ENCODE measurements around the gene ACE2. TPM values are rescaled to one million over a fixed set of nuclear protein-coding genes. Genes with fewer than 3 reads are reported as not detected.
A peak's percentile ranks its signal among the peaks of the same experiment; 100 is the strongest.
"Not testable (repeated sequence)": the region's sequence is repeated elsewhere in the genome, so short reads cannot be mapped to it uniquely, and the experiment has no call there.

Gene ACE2
- total RNA-seq (2014; rRNA removed; shearing (Covaris generic)), result 0.12 and 0.55 TPM in 2 replicates
- polyA plus RNA-seq (2014; cell fraction: nucleus; rRNA removed), result not detected in 2 replicates

DNA sequence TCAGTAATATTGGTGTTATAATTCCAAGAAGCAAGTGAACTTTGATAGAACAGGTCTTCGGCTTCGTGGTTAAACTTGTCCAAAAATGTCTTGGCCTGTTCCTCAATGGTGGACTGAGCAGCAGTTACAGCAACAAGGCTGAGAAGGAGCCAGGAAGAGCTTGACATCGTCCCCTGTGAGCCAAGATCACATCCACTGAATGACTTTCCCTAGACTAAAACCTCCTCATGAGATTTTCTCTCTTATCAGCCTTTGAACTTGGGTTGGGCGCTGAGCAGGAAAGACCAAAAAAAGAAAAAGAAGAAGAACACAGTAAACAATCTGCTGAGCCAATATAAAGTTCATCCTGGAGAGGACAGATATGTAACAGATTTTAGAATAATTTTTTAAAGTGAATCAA, at the start of gene ACE2:
TSS of gene ACE2 (minus strand) at position 216 of the 400 bp plus-strand sequence. CDS start at position 167, 49 bp downstream.
- DNase-seq (ENCODE audit: extremely low read depth, low read depth), result no peak

DNA sequence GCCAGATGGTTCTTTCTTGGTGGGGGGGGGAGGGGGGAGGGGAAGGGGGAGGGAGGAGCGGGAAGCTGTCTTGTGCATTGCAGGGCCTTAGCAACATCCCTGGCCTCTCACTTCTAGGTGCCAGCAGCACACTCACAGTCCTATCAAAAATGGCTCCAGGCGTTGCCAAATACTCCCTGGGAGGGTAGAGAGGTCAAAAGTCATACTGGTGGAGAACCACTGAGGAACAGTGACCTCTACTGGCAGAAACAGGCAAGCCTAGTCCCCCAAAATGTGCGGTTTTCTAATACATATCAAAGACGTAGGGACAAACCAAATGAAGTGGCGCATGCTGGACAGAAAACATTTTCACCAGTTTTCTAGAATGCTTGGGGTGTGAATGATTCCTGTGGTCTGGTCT, 46.8 kb upstream of the ACE2 start:
- DNase-seq (ENCODE audit: extremely low read depth, low read depth), result not testable (repeated sequence)

DNA sequence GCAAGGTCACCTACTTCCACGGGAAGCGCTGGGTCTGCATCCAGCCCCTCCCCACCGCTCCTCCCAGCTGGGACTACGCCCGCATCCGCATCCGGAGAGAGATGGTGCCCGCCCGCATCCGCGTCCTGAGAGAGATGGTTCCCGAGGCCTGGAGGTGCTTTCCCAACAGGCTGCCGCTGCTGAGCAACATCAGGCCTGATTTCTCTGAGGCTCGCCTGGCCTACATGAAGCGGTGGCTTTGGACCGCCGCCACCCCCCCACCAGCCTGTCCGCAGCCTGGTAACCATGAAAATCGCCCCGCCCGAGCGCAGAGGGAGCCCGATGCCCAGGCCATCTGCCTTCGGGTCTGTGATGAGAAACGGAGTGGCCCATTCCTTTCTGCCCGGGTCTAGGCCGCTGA, 45.8 kb upstream of the ACE2 start:
- no peak for DNase-seq (ENCODE audit: extremely low read depth, low read depth)

DNA sequence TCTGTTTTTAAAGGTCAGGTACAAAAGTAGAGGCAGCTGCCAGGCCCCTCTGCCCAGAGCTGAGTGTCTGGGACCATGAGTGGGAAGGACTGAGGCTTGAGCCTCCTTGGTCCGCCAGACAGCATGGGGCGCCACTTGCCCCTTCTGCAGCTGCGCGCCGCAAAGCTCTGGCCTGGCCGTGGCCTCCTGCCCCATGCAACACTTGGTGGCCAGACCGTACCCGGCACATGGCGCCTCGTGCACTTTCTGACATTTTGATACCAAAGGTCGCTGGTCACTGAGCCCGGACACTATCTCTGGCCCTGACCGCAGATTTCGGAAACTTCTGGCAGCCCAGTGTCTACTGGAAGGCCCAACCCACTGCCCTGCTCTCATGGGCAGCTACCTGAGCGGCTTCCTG, 45.3 kb upstream of the ACE2 start:
- no peak for DNase-seq (ENCODE audit: extremely low read depth, low read depth)

GRCh38 chrX:15645266-15645665, 44.5 kb upstream of the ACE2 start:
- DNase-seq (ENCODE audit: extremely low read depth, low read depth), result no peak

DNA sequence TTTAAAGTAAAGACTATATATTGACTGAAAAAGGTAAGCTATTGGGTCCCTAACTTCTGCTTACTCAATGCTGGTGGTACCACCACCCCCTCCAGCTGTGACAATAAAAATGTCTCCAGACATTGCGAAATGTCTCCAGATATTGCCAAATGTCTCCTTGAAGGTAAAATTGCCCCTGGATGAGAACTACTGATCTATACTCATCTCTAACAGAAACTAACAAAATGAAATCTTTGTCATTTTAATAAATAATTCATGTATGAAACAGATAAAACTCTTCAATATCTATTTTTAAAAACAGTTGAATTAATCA, 43.8 kb upstream of the ACE2 start:
- no peak for DNase-seq (ENCODE audit: extremely low read depth, low read depth)

GRCh38 chrX:15643786-15644559, 43.2 kb upstream of the ACE2 start:
- DNase-seq (ENCODE audit: extremely low read depth, low read depth), result no peak

DNA sequence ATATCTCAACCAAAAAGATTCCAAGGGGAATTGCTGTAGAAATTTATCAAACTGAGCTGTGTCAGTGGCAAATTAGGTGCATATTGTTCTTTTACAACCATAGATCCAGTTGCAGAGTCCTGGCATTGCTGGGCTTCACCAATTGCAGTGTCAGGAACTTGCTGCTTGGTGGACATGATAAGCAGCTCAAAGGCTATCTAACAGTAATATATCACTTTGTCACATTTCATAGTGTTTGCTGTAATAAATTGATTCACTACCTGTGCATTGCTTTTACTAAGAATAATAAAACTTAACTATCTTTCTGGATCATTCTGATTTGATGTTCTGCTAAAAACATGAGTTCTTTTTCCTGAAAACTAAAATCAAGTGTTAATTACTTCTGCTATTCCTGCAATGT, 30.9 kb upstream of the ACE2 start:
- DNase-seq (ENCODE audit: extremely low read depth, low read depth), result no peak

GRCh38 chrX:15623054-15623453, 22.3 kb upstream of the ACE2 start:
- no peak for DNase-seq (ENCODE audit: extremely low read depth, low read depth)

- DNase-seq (ENCODE audit: extremely low read depth, low read depth), result peak; percentile 4
Observed at GRCh38 chrX:15619053-15619755, 18.4 kb upstream of the ACE2 start.

GRCh38 chrX:15617111-15617510, 16.4 kb upstream of the ACE2 start:
- DNase-seq (ENCODE audit: extremely low read depth, low read depth), result no peak

DNA sequence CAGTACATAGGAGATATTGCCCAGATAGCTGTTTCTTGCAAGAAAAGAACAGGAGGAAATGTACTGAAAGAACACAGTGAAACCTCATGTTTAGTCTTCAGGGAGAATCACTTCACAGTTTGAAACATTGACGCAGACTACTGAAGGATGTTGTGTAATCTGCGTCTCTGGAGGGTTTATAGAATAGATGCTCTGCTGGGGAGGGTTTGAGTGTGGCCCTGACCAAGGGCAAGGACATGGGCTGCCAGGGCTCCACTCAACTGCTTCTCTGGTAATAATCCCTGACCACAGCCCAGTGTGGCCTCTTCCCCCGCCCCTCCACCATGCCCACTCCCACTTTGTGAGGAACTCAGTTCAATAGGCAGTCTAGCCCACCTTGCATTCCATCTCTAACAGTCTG, 15.8 kb upstream of the ACE2 start:
- no peak for DNase-seq (ENCODE audit: extremely low read depth, low read depth)

DNA sequence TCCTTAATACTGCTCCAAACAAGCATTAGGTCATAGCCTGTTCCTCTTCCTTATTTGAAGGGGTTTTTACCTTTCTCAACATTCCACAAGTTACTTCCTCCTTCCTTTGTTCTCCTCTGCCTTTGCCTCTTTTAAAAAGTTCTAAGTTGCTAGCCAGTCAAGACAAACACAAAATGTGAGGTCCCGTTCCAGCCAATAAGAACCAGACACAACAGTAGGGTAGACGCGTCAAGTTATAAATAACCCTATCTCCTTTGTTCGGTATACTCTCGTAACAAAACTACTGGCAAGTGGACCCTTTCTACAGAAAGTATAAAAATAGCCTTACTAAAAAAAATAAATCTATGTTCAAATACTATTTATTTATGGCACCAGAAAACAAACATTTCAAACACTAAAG, 6.3 kb upstream of the ACE2 start:
- no peak for DNase-seq (ENCODE audit: extremely low read depth, low read depth)

DNA sequence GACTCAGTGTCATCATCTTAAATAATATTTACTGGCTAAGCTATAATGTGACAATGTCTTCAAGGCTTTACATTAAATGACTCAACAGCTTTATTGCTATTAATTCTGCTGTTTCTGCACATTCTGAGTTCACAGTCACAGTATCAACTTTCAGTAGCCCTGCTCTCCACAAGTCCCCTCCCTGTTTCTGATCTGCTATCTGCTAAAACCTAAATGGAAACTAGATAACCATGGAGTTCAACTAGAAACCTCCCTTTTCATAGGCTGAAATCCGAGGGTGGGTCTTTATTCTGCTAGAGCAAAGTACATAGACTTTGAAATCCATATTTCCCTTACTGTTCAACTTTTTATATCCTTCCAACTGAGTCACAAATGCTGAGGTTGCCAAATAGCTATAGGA, 5.4 kb upstream of the ACE2 start:
- DNase-seq (ENCODE audit: extremely low read depth, low read depth), result no peak

- DNase-seq (ENCODE audit: extremely low read depth, low read depth), result no peak
Observed at GRCh38 chrX:15605226-15605625, 4.5 kb upstream of the ACE2 start.

DNA sequence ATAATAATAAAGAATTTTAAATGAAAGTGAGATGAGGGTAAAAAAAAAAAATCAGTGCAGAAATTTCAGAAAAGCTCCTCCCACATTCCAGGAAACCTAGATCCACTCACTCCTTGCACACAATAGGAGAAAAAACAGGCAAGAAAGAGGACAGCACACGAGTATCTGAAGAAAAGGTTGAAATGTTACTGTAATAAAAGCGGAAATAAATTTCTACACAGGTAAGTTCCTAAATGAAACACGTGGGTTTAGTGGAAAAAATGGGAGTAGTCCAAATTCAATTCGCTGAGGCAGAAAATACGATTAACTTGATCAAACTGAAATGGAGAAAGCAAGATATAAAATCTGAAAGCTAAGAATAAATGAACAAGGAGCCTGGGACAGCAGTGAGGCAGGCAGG, 2.0 kb upstream of the ACE2 start:
- no peak for DNase-seq (ENCODE audit: extremely low read depth, low read depth)

GRCh38 chrX:15601932-15602331, 1.2 kb upstream of the ACE2 start:
- no peak for DNase-seq (ENCODE audit: extremely low read depth, low read depth)

DNA sequence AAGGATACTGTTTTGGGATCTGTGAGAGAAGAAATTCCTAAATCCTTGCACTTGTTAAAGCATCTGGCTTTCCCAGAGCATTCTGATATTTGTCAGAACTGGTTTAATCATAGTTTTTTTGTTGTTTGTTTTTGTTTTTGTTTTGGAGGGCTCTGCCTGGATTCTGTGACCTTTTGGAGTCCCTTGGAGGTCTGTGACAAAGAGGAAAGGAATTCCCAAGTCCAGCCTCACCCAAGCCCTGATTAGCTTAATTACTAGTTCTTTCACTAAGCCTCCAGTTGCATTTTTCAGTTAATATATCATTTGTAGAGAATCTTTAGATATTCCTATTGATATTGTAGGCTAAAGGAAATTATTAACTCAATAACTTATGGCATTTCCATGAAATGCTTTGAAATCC, 711 bp downstream of the ACE2 start:
- no peak for DNase-seq (ENCODE audit: extremely low read depth, low read depth)

- DNase-seq (ENCODE audit: extremely low read depth, low read depth), result no peak
Observed at GRCh38 chrX:15599461-15599860, 1.3 kb downstream of the ACE2 start.

GRCh38 chrX:15598026-15598425, 2.7 kb downstream of the ACE2 start:
- no peak for DNase-seq (ENCODE audit: extremely low read depth, low read depth)

- DNase-seq (ENCODE audit: extremely low read depth, low read depth), result no peak
Observed at GRCh38 chrX:15594371-15594770, 6.4 kb downstream of the ACE2 start.

All from NCI-H460 (cell line).